Measurements from ENCODE around the gene SHROOM3. TPM values are rescaled to one million over a fixed set of nuclear protein-coding genes. Genes with fewer than 3 reads are reported as not detected.

Gene SHROOM3
- total and polyA plus RNA-seq, 4 donors: 14.4 to 75.1 (median 47.3) TPM

GRCh38 chr4:76544725-76545124 is 109.7 kb downstream of the SHROOM3 start:
- Histone ChIP-seq H3K27ac (ENCODE audit: low read depth in 1 of 2, low read length in 1 of 2) (no peak overlapping the region), H3K4me1 (ENCODE audit: control insufficient read depth in 5 of 5, insufficient read depth in 5 of 5, low read length in 5 of 5) (peaks cover 2 to 25% (median 10%) of the 10 kb centered on the region in 5 donors), H3K27me3 (ENCODE audit: control insufficient read depth in 3 of 3, insufficient read depth in 3 of 3, low read length in 2 of 3) (no peaks in the 10 kb centered on the region), H3K4me3 (no peak overlapping the region), H3K9me3 (ENCODE audit: control insufficient read depth in 4 of 4, insufficient read depth in 3 of 4, low read length in 3 of 4) (no peaks in the 10 kb centered on the region), H3K9ac (ENCODE audit: insufficient read depth in 1 of 2, low read length in 2 of 2) (no peak overlapping the region), H3K36me3 (ENCODE audit: control insufficient read depth in 4 of 4, insufficient read depth in 4 of 4, low read length in 4 of 4) (no peaks in the 10 kb centered on the region)
- ATAC-seq (ENCODE audit: insufficient read depth, low FRiP score) (no peak), DNase-seq (no peak)
- 77 to 89% methylated on average over 2 of the region's 2 CpGs for WGBS, 2 donors
- TF ChIP-seq CTCF (IDR thresholded peaks at IDR 0.05; ENCODE audit: control extremely low read depth, extremely low read depth): no peak

GRCh38 chr4:76545226-76545884 is 110.3 kb downstream of the SHROOM3 start:
- no peaks in the 10 kb centered on the region for H3K36me3 ChIP-seq (ENCODE audit: control insufficient read depth in 4 of 4, insufficient read depth in 4 of 4, low read length in 4 of 4)
- peaks cover 2 to 25% (median 10%) of the 10 kb centered on the region in 5 donors for H3K4me1 ChIP-seq (ENCODE audit: control insufficient read depth in 5 of 5, insufficient read depth in 5 of 5, low read length in 5 of 5)
- DNase-seq (no peak), ATAC-seq (ENCODE audit: insufficient read depth, low FRiP score) (no peak)
- no peak for TF ChIP-seq CTCF (IDR thresholded peaks at IDR 0.05; ENCODE audit: control extremely low read depth, extremely low read depth)
- H3K27me3 ChIP-seq (ENCODE audit: control insufficient read depth in 3 of 3, insufficient read depth in 3 of 3, low read length in 2 of 3): no peaks in the 10 kb centered on the region
- no peak overlapping the region for H3K27ac ChIP-seq (ENCODE audit: low read depth in 1 of 2, low read length in 1 of 2)
- no peaks in the 10 kb centered on the region for H3K9me3 ChIP-seq (ENCODE audit: control insufficient read depth in 4 of 4, insufficient read depth in 3 of 4, low read length in 3 of 4)
- H3K9ac ChIP-seq (ENCODE audit: insufficient read depth in 1 of 2, low read length in 2 of 2): no peak overlapping the region
- no peak overlapping the region for H3K4me3 ChIP-seq
- 42 to 63% methylated on average over 6 of the region's 6 CpGs for WGBS, 2 donors

- TF ChIP-seq CTCF (IDR thresholded peaks at IDR 0.05; ENCODE audit: control extremely low read depth, extremely low read depth): no peak
- Histone ChIP-seq H3K36me3 (ENCODE audit: control insufficient read depth in 4 of 4, insufficient read depth in 4 of 4, low read length in 4 of 4) (no peaks in the 10 kb centered on the region), H3K4me3 (no peak overlapping the region), H3K27ac (ENCODE audit: low read depth in 1 of 2, low read length in 1 of 2) (no peak overlapping the region), H3K27me3 (ENCODE audit: control insufficient read depth in 3 of 3, insufficient read depth in 3 of 3, low read length in 2 of 3) (no peaks in the 10 kb centered on the region), H3K4me1 (ENCODE audit: control insufficient read depth in 5 of 5, insufficient read depth in 5 of 5, low read length in 5 of 5) (peaks cover 2 to 25% (median 10%) of the 10 kb centered on the region in 5 donors), H3K9me3 (ENCODE audit: control insufficient read depth in 4 of 4, insufficient read depth in 3 of 4, low read length in 3 of 4) (no peaks in the 10 kb centered on the region), H3K9ac (ENCODE audit: insufficient read depth in 1 of 2, low read length in 2 of 2) (no peak overlapping the region)
- DNase-seq: no peak
- WGBS, 2 donors: 60 to 75% methylated on average over 4 of the region's 4 CpGs
- no peak for ATAC-seq (ENCODE audit: insufficient read depth, low FRiP score)
These were observed 111.3 kb downstream of the SHROOM3 start for GRCh38 chr4:76546327-76546726.
